ENCODE results near the gene MOB3A.

MOB3A gene

DNA sequence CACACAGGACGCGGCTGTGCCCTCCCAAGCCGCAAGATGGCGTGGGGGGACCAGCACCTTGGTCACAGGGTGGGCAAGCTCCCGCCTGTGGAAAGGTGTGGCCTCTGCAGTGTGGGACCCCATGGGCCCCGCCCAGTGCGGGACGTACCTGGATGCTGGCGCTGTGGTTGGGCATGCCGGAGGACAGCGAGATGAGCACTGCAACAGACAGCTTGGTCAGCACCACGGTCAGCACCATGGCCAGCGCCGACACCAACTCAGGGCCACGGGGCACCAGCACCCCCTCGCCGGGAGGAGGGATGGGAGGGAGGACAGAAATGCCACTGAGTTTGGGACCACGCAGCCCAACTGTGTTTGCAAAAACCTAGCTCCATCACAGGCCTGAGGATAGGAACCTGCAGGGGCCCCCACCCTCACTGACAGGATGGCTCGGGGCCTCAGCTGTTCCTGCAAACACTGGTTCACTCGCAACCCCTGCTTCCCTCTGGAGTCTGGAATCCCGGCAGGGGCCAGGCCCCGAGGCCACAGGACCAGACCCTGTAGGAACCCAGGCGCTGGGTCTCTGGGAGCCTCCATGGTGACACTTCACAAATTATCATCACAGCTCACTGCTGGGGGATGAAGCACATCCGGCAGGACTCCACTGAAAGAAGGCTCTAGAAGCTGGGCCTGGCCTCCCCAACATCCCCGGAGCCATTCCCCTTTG lies 27.7 kb upstream of the MOB3A start:
- no peak for DNase-seq

DNA sequence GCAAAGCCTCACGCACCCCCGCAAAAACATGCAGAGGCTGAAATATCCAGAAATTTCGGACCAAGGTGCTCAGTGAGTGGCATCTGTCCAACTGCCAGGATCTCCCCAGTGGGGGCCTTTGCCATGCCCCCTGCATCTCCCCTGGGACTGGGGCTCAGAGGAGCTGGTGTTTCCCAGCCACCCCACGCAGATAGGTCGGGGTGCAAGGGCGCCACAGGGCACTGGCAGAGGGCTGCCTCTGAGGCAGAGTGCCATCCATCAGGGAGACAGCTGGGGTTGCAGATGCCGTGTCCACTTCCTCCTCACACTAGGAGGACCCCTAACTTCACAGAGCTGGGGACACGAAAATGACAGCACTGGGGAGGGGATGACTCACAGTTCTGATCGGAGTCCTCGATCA lies 26.9 kb upstream of the MOB3A start:
- no peak for DNase-seq

- no peak for DNase-seq
Measured at GRCh38 chr19:2122251-2122650, 26.1 kb upstream of the MOB3A start.

DNA sequence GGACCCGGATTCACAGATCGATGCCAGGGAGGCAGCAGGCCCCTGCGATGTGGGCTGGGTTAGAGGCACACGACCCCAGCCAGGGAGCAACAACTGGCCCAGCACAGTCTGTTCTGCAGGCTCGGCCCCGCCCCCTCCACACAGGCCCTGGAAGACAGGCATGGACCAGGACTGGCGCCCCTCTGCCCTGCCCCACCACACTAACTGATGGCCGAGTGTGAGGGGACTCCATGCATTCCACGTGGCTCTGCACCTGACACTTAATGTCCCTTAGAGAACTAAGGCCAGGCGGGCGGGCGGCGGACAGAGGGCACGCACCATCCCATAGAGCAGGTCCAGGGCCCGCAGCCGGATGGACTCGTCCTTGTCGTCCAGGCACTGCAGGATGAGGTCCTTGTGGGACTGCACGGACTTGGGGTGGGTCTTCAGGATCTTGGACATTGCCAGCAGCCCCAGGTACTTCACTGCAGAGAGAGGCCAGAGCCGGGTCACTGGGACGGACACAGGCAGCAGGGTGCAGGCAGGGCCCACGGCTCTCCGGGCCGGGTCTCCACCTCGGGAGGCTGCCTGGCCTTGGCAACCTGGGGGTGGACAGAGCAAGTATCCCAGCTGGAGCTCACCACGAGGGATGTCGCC lies 25.4 kb upstream of the MOB3A start:
- no peak for DNase-seq

DNA sequence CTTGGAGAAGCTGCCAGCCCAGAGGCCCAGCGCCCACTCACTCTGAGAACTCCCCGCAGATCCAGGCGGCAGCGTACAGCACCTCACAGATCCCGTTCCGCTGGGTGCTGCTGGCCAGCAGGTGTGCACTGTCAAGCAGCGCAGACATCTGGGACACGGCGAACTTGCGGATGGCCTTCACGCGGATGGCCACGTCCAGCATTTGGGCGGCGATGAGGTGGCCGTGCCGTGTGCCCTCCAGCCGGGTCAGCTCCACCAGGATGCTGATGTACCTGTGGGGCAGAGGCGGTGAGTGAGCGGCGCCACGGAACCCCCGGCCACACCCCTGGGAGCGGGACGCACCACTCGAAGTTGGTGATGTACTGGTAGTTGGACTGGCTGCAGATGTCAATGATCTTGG lies 24.7 kb upstream of the MOB3A start:
- DNase-seq, result no peak

DNA sequence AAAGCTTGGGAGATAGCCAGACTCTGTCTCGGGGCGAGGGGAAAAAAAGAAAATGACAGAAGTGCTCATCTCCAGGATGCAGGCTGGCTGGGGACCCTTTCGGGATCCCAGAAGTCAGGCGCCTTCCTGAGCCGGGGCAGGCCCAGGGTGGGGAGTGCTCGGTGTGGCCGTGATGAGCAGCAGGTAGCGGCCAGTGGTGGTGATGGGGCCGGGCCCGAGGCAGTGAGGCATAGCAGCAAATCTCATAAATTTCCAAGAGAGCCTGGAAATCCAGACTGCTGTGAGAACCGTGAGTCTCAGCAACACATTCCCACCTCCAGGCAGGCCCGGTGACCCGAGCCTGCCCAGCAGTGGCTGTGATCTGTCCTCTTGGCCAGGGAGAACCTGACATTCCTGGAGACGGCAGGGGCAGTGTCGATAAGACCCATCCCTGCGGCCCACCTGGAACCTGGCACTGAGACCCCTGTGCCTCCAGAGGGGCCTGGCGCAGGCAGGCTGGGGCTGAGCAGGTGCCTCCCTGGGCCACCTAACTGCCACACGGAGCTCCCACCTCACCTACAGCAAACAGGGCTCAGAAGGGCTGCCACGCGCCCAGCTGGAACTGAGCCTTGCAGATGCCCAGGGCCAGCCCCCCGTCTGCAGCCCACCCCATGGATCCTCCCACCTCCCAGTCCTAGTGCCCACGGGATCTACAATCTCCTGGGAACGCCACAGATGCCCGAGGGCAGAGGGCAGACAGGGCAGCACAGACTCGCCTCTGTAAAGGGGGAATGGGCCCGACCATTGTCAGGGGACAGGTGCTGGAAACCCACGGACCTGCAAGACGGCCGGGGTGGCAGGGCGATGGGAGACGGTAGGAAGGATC lies 24.0 kb upstream of the MOB3A start:
- DNase-seq, result no peak

- no peak for DNase-seq
Measured at GRCh38 chr19:2118438-2118837, 22.3 kb upstream of the MOB3A start.

DNA sequence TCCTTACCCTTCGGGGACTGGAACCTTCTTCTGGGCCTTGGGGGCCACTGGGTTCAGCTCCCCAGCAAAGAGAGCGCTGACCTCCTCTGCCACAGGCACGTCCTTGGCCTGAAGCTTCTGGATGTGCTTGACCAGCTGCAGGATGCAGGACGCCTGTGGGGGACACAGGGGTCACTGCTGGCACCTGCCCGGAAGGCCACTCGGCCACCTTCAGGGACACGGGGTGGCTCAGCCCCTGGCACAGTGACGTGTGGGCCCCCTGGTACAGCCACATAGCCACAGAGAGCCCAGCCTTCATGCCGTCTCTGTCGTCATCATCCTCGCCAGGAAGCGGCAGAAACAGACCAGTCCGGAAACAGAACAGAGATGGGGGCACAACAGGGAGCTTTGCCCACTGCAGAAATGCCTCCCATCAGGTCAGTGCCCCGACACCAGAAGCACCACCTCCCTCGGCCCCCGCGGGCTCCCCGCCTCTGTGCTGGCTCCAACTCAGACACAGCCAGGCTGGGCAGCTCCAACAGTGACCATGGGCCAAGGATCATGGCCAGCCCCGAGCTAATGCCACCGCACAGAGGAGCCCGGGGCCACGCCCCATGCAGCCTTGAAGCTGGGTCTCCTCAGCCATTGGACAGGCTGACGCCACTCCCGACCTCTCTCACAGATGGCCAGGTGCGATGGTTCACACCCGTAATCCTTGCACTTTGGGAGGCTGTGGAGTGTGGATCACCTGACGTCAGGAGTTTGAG lies 21.3 kb upstream of the MOB3A start:
- no peak for DNase-seq

DNA sequence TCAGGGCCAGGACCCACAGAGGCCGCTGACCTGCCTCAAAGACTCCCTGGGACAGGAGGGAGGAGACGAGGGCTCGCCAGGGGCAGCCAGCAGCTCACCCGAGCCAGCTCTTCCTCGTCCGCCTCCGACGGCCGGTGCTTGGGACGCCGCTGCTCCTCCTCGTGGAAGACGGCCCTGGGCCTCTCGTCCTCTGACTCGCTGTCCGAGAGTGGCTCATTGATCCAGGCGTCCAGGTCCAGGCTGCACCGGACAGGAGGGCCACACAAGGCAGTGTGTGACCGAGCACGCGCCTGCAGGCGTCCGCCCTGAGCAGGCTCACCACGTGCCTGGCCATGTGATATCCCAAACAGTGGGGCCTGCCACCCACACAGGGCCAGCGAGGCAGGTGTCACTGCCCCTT lies 20.4 kb upstream of the MOB3A start:
- DNase-seq, result no peak

DNA sequence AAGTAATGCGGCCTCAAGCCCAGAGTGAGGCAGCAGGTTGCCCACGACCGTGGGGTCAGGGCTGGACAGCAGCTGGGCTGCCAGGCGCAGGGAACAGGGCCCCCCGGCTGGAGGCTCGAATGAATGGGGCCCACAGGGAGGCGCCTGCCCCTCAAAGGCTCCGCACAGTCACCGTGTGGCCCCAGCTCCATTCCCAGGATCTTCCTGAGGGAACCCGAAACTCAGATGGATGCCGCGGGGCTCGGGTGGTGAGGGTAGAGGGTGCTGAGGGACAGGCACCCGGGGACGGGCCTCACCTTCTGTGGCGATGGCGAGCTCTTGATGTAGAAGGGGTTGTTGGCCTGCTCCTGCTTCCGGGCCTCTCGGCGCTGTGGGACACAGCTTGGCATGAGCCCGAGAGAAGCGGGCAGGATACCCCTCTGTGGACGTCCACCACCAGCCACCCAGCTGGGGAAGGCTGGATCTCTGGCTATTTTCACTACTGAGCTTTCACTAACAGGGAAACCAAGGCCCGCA lies 19.8 kb upstream of the MOB3A start:
- no peak for DNase-seq

DNA sequence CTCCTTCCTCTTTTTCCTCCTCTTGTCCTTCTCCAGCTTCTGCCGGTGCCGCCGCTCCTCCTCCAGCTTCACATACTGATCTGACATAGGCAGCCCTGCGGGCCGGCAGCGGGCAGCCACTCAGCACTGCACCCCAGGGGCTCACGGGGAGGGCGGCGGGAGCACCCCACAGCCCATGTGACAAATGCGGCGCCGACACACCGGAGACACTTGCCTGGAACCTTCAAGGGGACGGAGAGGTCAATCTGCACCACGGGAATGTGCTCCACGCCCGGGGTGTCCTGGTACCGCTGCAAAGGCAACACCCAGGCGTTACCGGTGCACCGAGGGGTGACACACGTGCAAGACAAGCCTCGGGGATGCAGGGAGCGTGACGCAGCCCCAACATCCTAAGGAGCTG lies 19.2 kb upstream of the MOB3A start:
- no peak for DNase-seq

- DNase-seq, result no peak
Measured at GRCh38 chr19:2114821-2115220, 18.7 kb upstream of the MOB3A start.

GRCh38 chr19:2114218-2114617 lies 18.1 kb upstream of the MOB3A start:
- no peak for DNase-seq

DNA sequence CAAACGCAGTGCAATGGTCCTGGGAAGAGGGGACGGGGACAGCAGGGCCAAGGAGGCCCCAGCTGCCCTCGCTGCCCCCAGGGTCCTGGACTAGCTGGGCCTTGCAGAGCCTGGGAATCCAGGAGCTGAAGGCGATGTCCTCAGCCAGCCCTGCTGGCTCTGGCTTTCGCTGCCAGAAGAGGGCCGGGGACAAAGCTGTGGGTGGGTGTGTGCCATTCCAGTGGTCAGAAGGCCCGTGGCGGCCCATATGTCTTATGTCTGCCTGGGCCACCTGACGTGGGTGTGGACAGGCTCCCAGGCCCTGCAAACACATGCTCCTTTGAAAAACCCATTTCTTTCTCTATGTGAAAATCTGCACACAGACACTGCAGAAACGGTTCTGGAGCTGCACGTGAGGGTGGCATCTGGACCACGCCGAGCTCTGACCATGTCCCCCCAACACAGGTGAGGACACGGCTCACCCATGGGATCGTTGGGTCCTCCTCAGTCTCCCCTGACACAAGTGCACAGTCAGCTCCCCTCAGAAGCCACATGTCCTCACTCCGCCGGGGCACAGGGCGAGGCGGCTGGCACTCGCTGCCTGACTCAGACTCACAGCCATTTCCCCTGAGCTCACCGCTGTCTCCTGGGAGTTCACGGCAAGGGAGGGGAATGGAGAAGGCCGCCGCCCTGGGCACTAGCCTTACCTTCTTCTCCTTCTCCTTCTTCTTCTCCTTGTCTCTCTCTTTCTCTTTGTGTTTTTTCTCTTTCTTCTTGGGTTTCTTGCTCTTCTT lies 17.5 kb upstream of the MOB3A start:
- no peak for DNase-seq

- no peak for DNase-seq
Measured at GRCh38 chr19:2112516-2113320, 16.6 kb upstream of the MOB3A start.

DNA sequence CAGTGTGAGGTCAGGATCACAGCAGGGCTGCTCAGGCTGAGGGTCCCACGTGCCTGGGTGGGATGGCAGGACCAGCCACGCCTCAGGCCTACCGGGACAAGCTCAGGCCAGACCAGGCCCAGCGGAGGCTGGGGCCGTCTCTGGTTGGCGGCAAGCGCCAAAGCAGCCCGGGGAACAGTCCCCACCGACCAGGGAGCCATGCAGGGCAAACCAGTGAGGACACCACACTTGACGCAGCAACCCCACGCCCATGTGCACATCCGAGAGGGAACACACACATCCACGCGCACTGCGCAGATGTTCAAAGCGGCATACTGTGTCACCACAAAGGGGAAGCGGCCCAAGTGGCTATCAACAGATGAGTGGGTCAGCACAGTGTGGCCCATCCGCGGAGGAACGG lies 15.8 kb upstream of the MOB3A start:
- no peak for DNase-seq

- no peak for DNase-seq
Measured at GRCh38 chr19:2111425-2111824, 15.3 kb upstream of the MOB3A start.

DNA sequence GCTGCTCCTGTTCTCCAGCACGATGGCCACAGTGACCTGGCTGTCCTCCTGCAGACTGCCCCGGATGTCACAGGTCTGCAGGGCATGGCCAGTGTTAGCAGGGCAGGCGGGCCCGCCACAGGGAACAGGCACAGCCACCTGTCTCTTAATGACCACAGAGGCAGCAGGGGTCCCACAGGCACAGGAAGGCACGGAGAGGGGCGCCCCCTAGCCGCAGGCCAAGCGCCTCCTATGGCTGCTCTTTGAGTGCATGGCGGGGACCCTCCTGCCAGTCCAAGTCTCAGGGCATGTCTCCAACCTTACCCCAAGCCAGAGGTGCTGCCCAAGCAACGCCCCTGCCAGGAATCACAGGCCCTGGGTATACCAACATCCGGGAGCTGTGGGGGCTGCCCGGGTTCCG lies 14.7 kb upstream of the MOB3A start:
- no peak for DNase-seq

DNA sequence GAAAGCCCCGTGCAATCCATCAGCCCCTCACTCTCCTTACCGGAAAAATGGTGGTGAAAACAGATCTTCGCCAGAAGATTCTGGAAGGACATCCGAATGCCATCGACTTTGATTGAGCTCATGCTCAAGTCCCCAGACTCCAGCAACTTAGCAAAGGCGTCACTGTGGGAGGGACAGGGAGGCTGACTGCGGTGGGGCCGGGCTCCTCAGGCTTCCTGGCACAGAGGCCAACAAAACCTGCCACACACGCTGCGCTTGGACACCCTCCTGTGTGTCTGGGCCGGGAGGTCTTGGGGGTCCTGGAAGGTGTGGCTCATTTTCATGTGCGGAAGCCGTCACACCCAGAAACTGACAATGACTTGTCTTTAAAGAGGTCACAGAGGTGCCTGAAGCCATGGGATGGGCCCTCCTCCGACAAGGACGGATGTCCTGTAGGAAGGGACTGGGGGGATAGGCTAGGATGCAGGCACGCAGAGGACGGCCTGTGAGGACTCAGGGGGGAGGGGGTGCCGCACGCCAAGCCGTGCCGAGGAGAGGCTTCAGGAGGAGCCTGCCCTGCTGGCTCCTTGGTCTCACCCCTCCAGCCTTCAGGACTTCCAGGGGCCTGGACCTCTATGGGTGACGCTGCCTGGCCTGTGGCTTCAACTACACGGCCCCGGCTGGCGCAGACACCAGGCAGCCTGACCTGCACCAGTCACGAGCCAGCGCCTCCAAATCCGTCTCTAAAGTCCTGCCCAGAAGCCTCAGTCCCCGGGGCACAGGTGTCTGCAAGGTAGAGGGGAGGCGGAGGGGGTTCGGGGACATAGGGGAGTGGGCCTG lies 13.1 kb upstream of the MOB3A start:
- DNase-seq, result no peak

DNA sequence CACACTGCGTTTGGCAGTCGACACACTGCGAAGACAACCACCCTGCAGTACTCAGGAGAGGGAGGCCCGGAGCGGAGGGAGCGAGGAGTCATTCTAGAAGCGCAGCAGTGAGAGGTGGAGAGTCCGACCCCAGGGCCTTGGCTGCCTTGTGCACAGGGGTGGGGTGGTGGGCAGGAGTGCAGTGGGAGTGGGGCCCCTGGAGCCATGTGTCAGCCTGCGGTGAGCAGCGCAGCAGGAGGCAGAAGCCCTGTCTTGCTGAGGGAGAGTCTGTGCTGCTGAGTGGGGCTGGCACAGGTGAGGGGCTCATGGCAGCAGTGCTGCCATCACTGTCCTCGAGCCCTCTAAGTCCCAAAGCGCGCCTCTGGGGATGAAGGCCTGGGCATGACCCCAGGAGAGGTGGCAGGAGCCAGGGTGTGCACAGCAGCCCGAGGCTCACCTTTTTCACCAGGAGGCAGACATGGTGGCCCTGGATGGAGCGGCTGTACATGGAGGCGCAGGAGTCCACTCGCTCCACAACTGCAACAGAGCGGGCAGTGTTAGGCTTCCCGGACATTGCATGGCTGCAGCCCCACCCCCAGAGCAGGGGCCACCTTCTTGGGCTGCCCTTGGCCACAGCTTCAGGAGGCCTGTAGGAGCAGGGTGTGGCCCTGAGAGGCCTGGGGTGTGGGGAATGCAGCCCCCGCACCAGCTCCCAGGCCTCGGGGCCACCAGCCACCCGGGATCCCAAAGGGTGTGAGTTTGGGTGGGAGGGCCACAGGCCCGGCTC lies 12.3 kb upstream of the MOB3A start:
- no peak for DNase-seq
